GM13977 (cell line): ENCODE results near the gene KCNMB2.

Experiments
- DNase-seq: peaks from one replicate; pipeline ENCODE4 v3.0.0; 2012; ENCODE audit warnings: low spot score
- CTCF ChIP-seq: IDR thresholded peaks from 2 replicates; pipeline ENCODE4 v1.5.1; 2012; ENCODE audit warnings: mild to moderate bottlenecking, control low read depth; ENCODE audit not compliant: insufficient read depth; ENCODE audit errors: extremely low read depth, missing control alignments
- in situ Hi-C: fragments of 300-500 bp; cut with MboI; formaldehyde crosslinking; loops from one replicate; pipeline ENCODE4 v1.12.0; 2022; ENCODE audit warnings: low sequenced_read_pairs, low pct_unique_long_range_greater_than_20kb, mixed read lengths, inconsistent platforms; ENCODE audit not compliant: unreplicated experiment

KCNMB2 gene

DNA sequence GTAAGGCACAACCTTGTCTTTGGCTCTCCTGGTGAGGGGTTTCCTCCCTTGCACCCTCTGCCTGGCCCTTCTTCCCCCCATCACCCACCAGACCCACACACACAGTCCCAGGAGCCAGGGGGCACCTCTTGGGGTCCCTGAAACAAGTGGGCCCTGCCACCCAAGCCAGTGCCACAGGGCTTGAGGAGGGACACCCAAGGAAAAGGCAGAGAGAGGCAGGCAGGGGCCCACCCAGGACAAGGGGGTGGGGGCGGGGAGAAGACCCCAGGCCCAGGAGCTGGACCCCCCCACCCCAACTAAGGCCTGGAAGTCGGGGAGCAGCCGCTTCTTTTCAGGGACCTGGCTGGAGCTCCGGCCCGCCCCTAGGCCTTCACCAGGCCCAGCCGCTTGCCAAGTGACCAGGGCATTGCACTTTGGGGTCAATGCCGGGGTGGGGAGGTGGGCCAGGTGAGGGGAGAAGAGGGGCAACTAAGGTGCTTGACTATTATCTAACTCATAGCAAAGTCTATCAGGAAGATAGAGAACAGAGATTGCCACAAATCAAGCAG is 88.9 kb downstream of the KCNMB2 start:
- no peak for DNase-seq
- in situ Hi-C loops, result no loop called here
- TF ChIP-seq CTCF, result no peak

- TF ChIP-seq CTCF, result no peak
- in situ Hi-C loops, result no loop called here
- no peak for DNase-seq
Measured at GRCh38 chr3:178628037-178628436, 91.8 kb downstream of the KCNMB2 start.

DNA sequence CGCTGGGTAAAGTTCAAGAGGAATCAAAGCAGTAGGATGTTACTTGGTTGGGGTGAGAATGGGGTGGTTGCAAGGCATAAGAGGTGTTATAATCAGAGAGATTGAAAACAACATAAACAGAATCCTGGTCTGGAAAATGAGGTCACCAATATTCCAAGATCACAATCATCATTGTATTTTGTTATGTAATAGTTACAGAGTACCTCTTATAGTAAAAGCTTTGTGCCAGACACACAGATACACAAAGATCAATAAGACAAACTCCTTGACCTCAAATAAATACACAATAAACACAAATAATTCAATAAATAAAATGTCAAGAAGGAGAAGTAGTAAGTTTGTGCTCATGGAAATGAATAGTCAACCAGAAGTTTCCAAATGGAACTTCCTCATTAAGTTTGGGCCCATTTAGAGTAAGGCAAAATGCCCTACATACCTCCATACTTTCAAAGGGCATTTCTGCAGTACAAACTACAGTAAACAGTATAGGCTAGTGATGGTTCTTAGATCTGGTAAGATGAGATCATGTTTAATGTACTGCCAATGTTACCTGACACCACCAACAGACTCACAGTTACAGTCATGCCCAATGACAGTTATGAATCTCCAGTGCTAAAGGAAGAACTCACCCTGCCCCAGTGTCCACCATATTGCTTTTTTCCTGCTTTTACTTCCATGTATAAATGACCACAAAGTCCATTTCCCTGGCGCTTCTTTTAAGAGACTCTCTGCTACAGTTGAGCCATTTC is 93.4 kb downstream of the KCNMB2 start:
- in situ Hi-C loops, result no loop called here
- DNase-seq, result no peak
- no peak for TF ChIP-seq CTCF

GRCh38 chr3:178631950-178632349 is 95.7 kb downstream of the KCNMB2 start:
- no peak for TF ChIP-seq CTCF
- DNase-seq, result no peak
- in situ Hi-C loops, result no loop called here

DNA sequence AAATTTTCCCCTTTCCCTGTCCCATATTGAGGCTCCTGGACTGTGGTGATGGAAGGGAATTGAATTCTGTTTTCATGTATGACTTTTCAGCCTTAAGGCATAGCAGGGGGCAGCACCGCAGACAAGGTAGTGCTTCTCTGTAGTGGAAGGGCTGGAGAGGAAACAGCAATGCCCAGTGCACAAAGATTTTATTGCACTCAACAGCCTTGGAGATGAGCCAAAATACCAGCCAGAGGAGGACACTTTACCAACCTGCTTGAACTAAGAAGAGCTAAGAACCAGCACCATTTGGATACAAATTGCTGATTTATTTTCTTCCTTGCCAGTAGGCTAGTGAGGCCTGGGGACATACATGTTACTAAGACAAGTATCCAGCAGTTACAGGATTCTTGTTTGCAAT is 98.7 kb downstream of the KCNMB2 start:
- TF ChIP-seq CTCF, result no peak
- in situ Hi-C loops, result no loop called here
- no peak for DNase-seq

GRCh38 chr3:178637802-178638201 is 101.6 kb downstream of the KCNMB2 start:
- no peak for TF ChIP-seq CTCF
- DNase-seq, result no peak
- in situ Hi-C loops, result no loop called here
